HFFc6 (cell line): Measurements from ENCODE around the gene ZNF117. TPM values are rescaled to one million over a fixed set of nuclear protein-coding genes. Genes with fewer than 3 reads are reported as not detected.
"Not testable (repeated sequence)": the region's sequence is repeated elsewhere in the genome, so short reads cannot be mapped to it uniquely, and the experiment has no call there.

Experiments
- DNase-seq: peaks from one replicate; pipeline ENCODE4 v3.0.0-alpha.2; 2018
- H3K27ac Mint-ChIP-seq: 2 replicates; pipeline ENCODE4 v1.8.0; 2020; ENCODE audit warnings: mild to moderate bottlenecking, mixed read lengths
- H3K27me3 Mint-ChIP-seq: 2 replicates; pipeline ENCODE4 v1.8.0; 2021; ENCODE audit warnings: mild to moderate bottlenecking, moderate library complexity, mixed read lengths; ENCODE audit not compliant: insufficient read depth
- H3K36me3 Mint-ChIP-seq: 2 replicates; pipeline ENCODE4 v1.8.0; 2021; ENCODE audit warnings: low read depth, mixed read lengths
- H3K4me1 Mint-ChIP-seq: 2 replicates; pipeline ENCODE4 v1.8.0; 2020; ENCODE audit warnings: low read depth, mixed read lengths
- H3K4me3 Mint-ChIP-seq: 2 replicates; pipeline ENCODE4 v1.8.0; 2020; ENCODE audit warnings: mild to moderate bottlenecking, moderate library complexity, mixed read lengths
- H3K9me3 Mint-ChIP-seq: 2 replicates; pipeline ENCODE4 v1.8.0; 2020; ENCODE audit warnings: mild to moderate bottlenecking, mixed read lengths
- CTCF ChIP-seq: fragments of 200-600 bp; sonication (generic); IDR thresholded peaks from 2 replicates; pipeline ENCODE4 v1.5.0; 2021; ENCODE audit warnings: antibody characterized with exemption, mild to moderate bottlenecking
- total RNA-seq, 6 experiments: library from RNA; stranded (reverse); fragmentation: NEBNext Ultra II Directional; extraction: Animal tissue kit (Norgen Biotek cat#: 25700); gene quantifications; 2 replicates in 1 of 6; 3 replicates in 5 of 6; pipeline ENCODE4 v1.2.3, GENCODE V29; 2021

ZNF117 gene
- total RNA-seq, 6 experiments from 2014 or later, result 0.63 to 1.7 (median 1.3) TPM

GRCh38 chr7:65007036-65007435 lies 16.2 kb upstream of the ZNF117 start:
- not testable (repeated sequence) for DNase-seq, H3K9me3 Mint-ChIP-seq, H3K27me3 Mint-ChIP-seq, H3K27ac Mint-ChIP-seq
- H3K4me3 Mint-ChIP-seq, result peak overlapping the region; percentile 98; the same call in 1 of the 2 replicates
- peaks cover 29% of the 10 kb centered on the region for H3K4me1 Mint-ChIP-seq
- H3K36me3 Mint-ChIP-seq, result peaks cover 25% of the 10 kb centered on the region

GRCh38 chr7:65006094-65006992 lies 15.5 kb upstream of the ZNF117 start, which contains the start of gene ERV3-1:
Gene ERV3-1, minus strand, starts transcription at chr7:65006687. Its CDS starts 13,661 bp downstream, at chr7:64993026.
- Mint-ChIP-seq H3K27ac (peak within 1 kb of the TSS; percentile 98), H3K27me3 (no peaks in the 10 kb centered on the region), H3K4me1 (peaks cover 29% of the 10 kb centered on the region), H3K4me3 (peak within 1 kb of the TSS; percentile 98), H3K36me3 (peaks cover 31% of the 10 kb centered on the region), H3K9me3 (peaks cover 11% of the 10 kb centered on the region)
- peak; percentile 90 for DNase-seq
- no peak for TF ChIP-seq CTCF

GRCh38 chr7:65004575-65004974 lies 13.7 kb upstream of the ZNF117 start:
- H3K36me3 Mint-ChIP-seq, result peaks cover 45% of the 10 kb centered on the region
- no peak overlapping the region for H3K4me3 Mint-ChIP-seq
- no peak for TF ChIP-seq CTCF
- no peak for DNase-seq
- H3K27ac Mint-ChIP-seq, result no peak overlapping the region
- H3K27me3 Mint-ChIP-seq, result no peaks in the 10 kb centered on the region
- peaks cover 29% of the 10 kb centered on the region for H3K4me1 Mint-ChIP-seq
- peaks cover 25% of the 10 kb centered on the region for H3K9me3 Mint-ChIP-seq

- DNase-seq, result no peak
- Mint-ChIP-seq H3K9me3 (peaks cover 40% of the 10 kb centered on the region), H3K4me1 (peaks cover 29% of the 10 kb centered on the region), H3K4me3 (no peak overlapping the region), H3K27ac (no peak overlapping the region), H3K36me3 (peaks cover 60% of the 10 kb centered on the region), H3K27me3 (no peaks in the 10 kb centered on the region)
- no peak for TF ChIP-seq CTCF
These were observed 12.2 kb upstream of the ZNF117 start for GRCh38 chr7:65002972-65003585.

GRCh38 chr7:65001291-65001814 lies 10.5 kb upstream of the ZNF117 start:
- no peak overlapping the region for H3K27ac Mint-ChIP-seq
- H3K27me3 Mint-ChIP-seq, result no peaks in the 10 kb centered on the region
- H3K9me3 Mint-ChIP-seq, result peaks cover 57% of the 10 kb centered on the region
- H3K4me1 Mint-ChIP-seq, result peaks cover 20% of the 10 kb centered on the region
- peaks cover 71% of the 10 kb centered on the region for H3K36me3 Mint-ChIP-seq
- DNase-seq, result no peak
- no peak for TF ChIP-seq CTCF
- no peak overlapping the region for H3K4me3 Mint-ChIP-seq
